Heart left ventricle (tissue), 13 donors: Measurements from ENCODE around the gene XBP1.

Experiments
- POLR2A ChIP-seq, 2 donors: fragments of 450-650 bp; IDR thresholded peaks; one replicate each; pipeline ENCODE4 v1.6.1; 2017; ENCODE audit warnings: antibody characterized with exemption in 2 of 2, mild to moderate bottlenecking in 2 of 2, moderate library complexity in 2 of 2
- TF ChIP-seq, protein P1 (sequence below), 12 donors: fragments of 200-600 bp; sonication (generic) in 4 of 12; IDR thresholded peaks; one replicate each; pipeline versions ENCODE4 v1.5.0 to v1.8.0; 2018 to 2022; ENCODE audit warnings: antibody characterized with exemption in 12 of 12, mild to moderate bottlenecking in 5 of 12
- donor health status: ischemic (EF 13 %, LVEDD 7.1; RV severe dilation, severe dysfunction).
- donor health status: DM: no; HTN: yes; CAD: no.
- donor health status: DM: no; HTN: no; CAD: no.
- donor health status: ischemic (EF 25% LVEDD 6.9; RV normal size, moderate dysfunction).
- donor health status: ischemic (EF 25% LVEDD 5.7; RV mildly dilated, moderate dysfunction).
- donor health status: ischemic (EF 35%, LVEDD 5.7; RV mildly dilated, moderate dysfunction).
- donor health status: nonischemic (EF 11% LVEDD 7.7; RV severe dilation, severe dysfunction).
- donor health status: DM: yes; HTN: yes; CAD: no.
- donor health status: PGD.
- donor health status: ischemic (EF 29% LVEDD 5.4; RV normal size, mild dysfunction).
- donor health status: nonischemic (EF 23%, LVEDD 6.1; RV moderate dilation, normal function).

DNA sequence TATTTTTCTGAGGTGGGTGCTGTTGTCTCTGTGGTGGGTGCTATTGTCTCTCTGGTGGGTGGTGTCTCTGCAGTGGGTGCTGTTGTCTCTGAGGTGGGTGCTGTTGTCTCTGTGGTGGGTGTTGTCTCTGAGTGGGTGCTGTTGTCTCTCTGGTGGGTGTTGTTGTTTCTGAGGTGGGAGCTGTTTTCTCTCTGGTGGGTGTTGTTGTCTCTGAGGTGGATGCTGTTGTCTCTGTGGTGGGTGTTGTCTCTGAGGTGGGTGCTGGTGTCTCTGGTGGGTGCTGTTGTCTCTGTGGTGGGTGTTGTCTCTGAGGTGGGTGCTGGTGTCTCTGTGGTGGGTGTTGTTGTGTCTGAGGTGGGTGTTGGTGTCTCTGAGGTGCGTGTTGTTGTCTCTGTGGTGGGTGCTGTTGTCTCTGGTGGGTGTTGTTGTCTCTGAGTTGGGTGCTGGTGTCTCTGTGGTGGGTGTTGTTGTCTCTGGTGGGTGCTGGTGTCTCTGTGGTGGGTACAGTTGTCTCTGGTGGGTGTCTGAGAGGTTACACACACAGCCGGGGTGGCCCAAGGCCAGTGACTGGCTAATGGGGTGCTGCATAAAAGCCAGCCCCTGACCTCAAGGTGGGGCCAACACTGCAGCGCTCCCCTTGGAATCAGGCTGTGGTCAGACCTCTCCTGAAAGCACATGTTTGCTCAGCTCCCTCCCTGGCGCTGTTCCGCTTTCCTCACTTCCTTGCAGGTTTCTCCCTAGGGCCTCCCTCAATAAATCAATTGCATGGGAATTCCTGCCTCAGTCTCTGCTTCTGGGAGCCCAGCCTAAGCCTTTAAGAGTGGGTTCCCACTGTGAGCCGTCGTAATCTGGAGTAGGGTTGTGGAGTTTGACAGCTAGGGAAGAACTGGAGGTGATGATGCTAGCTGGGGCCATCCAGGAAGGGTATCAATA, 31.0 kb upstream of the XBP1 start:
- TF ChIP-seq POLR2A (IDR thresholded peaks at IDR 0.05) = no peak
- TF ChIP-seq, protein P1, sequence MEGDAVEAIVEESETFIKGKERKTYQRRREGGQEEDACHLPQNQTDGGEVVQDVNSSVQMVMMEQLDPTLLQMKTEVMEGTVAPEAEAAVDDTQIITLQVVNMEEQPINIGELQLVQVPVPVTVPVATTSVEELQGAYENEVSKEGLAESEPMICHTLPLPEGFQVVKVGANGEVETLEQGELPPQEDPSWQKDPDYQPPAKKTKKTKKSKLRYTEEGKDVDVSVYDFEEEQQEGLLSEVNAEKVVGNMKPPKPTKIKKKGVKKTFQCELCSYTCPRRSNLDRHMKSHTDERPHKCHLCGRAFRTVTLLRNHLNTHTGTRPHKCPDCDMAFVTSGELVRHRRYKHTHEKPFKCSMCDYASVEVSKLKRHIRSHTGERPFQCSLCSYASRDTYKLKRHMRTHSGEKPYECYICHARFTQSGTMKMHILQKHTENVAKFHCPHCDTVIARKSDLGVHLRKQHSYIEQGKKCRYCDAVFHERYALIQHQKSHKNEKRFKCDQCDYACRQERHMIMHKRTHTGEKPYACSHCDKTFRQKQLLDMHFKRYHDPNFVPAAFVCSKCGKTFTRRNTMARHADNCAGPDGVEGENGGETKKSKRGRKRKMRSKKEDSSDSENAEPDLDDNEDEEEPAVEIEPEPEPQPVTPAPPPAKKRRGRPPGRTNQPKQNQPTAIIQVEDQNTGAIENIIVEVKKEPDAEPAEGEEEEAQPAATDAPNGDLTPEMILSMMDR (IDR thresholded peaks at IDR 0.05) = no peak
